GM19468 (cell line): ENCODE measurements around the gene PARN.
"Not testable (repeated sequence)": the region's sequence is repeated elsewhere in the genome, so short reads cannot be mapped to it uniquely, and the experiment has no call there.

Source experiments
- ATAC-seq: cut with Tn5 transposase; IDR thresholded peaks from one replicate; pipeline ENCODE4 v1.9.1; 2021; ENCODE audit warnings: mild to moderate bottlenecking, moderate library complexity, moderate number of reproducible peaks; ENCODE audit not compliant: unreplicated experiment; ENCODE audit errors: extremely low read depth

PARN gene

DNA sequence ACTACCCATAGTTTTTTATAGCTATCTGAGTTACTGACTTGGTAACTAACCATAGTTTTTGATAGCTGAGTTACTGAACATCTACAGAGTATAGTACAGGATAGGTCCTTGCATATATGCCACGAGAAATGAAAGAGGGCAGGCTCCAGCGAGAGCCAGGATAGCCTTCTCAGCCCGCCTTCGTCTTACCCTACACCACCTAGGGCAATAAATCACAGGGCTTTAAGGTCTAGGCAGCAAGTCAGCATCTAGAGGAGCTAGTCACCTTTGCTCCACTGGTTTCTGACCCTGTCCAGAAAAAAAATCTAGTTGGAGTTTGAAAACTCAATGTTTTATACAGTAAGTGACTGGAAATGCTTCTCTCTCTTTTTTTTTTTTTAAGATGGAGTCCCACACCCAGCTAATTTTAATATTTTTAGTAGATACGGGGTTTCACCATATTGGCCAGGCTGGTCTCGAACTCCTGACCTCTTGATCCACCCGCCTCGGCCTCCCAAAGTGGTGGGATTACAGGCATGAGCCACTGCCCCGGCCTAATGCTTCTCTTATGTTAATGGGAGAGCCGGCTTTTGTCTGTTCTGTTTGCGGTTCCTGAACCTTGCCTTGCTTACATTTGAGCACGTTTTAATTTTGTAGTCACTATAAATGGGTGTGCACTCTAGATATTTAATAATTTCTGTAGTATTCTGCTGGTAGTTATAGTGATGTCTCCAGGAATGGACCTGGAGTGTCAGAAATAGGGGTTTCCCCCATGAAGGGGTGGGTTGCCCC is 5.5 kb upstream of the PARN start:
- ATAC-seq, result no peak

DNA sequence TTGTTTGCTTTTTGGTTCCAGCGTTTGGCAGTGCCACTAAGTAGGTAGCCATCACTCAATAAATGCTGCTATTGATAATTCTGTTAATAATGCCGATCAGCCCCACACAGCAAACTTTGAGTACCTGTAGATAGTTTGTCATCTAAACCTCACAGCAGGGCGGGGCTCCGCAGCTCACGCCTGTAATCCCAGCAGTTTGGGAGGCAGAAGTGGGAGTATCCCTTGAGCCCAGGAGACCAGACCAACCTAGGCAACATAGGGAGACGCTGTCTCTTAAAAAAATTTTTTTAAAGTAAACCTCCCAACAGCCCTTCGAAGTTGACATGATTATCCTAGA is 4.3 kb upstream of the PARN start:
- ATAC-seq, result no peak

- peak; percentile 61 for ATAC-seq
Observed at GRCh38 chr16:14632693-14633569, 2.9 kb upstream of the PARN start, which contains the start of gene BFAR. Gene BFAR (plus strand): TSS chr16:14632951. CDS start chr16:14644347, 11,396 bp downstream.

GRCh38 chr16:14630620-14631330 is 715 bp upstream of the PARN start:
- not testable (repeated sequence) for ATAC-seq

DNA sequence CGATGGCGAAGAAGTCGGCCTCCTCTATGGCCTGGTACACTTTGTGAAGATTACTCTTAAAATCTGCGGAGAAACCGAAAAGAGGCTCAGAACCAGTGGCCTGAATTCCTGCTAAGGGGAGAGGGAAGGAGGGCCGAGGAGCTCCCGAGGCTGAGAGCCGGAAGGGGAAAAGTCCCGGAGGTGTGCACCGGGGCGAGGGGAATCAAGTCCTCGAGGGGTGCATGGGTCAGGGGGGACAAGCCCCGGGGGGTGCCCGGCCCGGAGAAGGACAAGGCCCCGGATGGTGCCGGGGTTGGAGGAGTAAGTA is 495 bp downstream of the PARN start:
- ATAC-seq, result no peak

DNA sequence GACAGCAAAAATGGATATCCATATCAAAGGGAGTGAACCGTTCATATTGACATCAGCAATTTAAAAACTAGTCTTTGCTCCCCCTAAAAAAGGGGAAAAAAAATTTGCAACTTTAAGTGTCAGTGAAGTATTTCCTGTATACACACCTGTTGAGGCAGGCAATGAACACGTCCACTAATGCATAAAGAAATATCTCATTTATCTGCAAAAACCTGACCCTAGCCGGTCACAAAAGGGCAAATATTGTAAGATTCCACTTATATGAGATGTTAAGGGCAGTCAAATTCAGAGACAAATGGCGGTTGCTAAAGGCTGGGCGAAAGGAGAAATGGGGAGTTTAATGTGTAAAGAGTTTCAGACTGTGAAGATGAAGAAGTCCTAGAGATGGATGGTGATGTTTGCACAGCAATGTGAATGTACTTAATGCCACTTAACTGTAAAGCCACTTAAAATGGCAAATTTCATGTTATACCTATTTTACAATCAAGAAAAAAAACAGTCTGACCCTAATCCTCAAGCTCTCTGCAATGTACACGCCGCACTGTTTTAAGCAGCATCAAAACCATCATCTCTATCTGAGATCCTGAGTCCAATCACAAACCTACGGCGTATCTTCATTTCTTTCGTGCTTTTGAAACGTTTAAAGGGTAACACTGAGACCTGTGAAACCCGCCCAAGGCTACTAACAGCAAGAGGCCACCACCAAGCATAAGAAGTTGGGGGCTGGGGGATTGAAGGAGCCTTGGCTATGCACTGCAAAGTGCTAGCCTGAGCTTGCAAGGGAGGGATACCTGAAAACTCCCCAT is 1.1 kb downstream of the PARN start:
- ATAC-seq, result no peak

- no peak for ATAC-seq
Observed at GRCh38 chr16:14627078-14627477, 3.0 kb downstream of the PARN start.

- ATAC-seq, result no peak
Observed at GRCh38 chr16:14618566-14618965, 11.5 kb downstream of the PARN start.

DNA sequence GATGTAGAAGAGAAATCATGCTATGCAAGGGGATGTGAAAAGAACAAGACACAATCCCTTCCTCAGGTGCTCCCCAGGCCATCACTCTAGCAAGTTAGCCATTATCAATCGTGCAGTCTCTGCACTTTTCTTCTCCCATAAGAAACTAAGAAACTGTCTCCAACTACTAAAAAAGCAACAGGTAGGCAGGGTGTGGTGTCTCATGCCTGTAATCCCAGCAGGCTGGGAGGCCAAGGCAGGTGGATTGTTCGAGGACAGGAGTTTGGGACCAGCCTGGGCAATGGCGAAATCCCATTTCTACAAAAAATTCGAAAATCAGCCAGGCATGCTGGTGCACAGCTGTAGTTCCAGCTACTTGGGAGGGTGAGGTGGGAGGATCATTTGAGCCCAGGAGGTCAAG is 13.8 kb downstream of the PARN start:
- no peak for ATAC-seq

DNA sequence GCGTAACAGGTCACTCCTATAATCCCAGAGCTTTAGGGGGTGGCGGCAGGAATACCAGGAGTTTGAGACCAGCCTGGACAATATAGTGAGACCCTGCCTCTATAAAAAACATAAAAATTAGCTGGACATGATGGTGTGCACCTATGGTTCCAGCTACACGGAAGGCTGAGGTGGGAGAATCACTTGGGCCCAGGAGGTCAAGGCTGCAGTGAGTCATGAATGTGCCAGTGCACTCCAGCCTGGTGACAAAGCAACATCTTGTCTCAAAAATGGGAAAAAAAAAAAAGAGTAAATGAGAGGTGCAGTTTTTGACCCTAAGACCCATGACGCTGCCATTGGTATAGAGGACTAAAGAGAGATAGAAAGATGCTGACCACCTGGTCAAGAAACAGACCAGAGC is 16.1 kb downstream of the PARN start:
- no peak for ATAC-seq

DNA sequence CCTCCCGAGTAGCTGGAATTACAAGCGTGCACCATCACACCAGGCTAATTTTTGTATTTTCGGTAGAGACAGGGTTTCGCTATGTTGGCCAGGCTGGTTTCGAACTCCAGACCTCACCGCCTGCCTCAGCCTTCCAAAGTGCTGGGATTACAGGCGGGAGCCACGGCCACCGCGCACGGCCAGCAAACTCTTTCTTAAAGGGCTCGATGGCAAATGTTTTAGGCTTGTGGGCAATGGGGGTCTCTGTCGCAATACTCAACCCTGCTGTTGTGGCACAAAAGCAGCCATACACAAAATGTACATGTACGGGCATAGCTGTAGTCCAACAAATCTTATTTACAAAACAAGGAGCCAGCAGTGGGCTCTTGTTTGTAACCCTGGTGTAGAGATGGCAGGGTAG is 18.4 kb downstream of the PARN start:
- no peak for ATAC-seq

DNA sequence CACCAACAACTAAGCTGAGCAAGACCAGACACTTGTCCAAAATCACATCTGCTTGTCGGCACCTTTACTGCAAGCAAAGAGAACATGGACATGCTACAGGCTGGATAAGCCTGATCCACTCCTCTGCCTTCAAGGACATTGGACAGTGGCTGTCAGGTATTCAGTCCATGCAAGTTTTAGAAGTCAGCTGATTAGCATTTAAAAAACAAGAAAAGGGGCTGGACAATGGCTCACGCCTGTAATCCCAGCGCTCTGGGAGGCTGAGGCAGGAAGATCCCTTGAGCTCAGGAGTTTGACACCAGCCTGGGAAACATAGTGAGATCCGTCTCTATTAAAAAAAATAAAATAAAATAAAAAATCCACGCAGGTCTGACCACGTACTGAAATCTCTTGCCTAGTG is 20.3 kb downstream of the PARN start:
- ATAC-seq, result no peak

GRCh38 chr16:14608604-14609003 is 21.5 kb downstream of the PARN start:
- no peak for ATAC-seq

DNA sequence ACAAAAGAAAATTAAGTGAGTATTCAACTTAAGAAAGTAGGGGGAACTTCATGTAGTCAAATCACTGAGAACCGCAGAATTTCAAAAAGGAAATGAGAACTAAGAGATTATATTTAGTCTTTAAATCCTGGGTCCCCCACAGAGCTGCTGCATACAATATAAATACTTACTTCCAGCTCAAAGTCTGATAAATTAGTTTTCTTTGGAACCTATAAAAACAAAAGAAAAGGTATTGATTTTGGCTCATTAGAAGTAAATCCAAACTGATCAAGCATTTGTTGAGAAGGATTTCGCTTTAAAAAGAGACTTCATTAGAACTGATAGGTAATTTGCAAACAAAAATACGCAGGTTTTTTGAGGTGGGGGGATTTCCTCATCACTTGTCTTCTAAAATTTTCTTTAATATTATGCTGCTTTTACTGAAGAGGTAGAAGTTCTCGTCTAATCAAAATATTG is 21.9 kb downstream of the PARN start:
- no peak for ATAC-seq

DNA sequence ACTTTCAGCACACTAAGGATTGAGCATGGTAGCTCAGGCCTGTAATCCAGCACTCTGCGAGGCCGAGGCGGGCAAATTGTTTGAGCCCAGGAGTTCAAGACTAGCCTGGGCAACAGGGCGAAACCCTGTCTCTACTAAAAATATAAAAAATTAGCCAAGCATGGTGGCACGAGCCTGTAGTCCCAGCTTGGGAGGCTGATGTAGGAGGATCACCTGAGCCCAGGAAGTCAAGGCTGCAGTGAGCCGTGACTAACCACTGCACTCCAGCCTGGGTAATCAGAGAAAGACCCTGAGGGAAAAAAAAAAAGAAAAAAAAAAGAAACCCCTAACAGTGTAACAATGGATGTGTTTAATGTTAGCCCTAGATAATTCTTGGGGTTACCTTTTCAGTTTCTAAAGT is 24.0 kb downstream of the PARN start:
- ATAC-seq, result peak; percentile 14

DNA sequence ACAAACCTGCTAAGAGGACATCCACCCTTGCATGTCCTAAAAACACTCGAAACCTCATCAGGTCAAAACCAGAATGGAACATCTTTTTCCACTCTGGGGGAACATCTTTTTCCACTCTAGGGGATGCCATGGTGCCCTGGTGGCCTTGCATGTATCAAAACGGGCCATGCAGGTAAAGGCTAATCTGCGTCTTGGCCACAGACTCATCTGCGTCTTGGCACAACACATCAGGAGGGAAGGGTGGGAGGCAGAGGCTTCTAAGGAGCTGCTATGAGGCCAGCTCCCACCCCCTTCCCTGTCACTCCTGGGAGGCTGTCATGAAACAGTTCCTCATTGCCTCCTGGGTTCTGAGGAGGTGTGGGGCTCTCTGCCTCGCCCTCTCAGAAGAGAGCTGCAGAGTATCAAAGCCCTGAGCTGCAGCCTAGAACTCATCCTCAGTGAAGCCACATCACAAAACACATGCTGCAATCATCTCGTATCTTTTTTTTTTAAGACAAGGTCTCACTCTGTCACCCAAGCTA is 27.6 kb downstream of the PARN start:
- no peak for ATAC-seq

GRCh38 chr16:14600164-14600563 is 29.9 kb downstream of the PARN start:
- ATAC-seq, result no peak

GRCh38 chr16:14586637-14587305 is 43.3 kb downstream of the PARN start:
- ATAC-seq, result no peak

- no peak for ATAC-seq
Observed at GRCh38 chr16:14585287-14585686, 44.8 kb downstream of the PARN start.
